Chondrocyte (in vitro differentiated cells): ENCODE measurements around the gene DUSP22. TPM values are rescaled to one million over a fixed set of nuclear protein-coding genes. Genes with fewer than 3 reads are reported as not detected.
"Not testable (repeated sequence)": the region's sequence is repeated elsewhere in the genome, so short reads cannot be mapped to it uniquely, and the experiment has no call there.

Experiments used
- DNase-seq: peaks from one replicate; pipeline ENCODE4 v3.0.0; 2021; ENCODE audit warnings: mixed read lengths, low spot score
- H3K27ac Mint-ChIP-seq: one replicate; pipeline ENCODE4 v1.8.0; 2021; ENCODE audit warnings: mild to moderate bottlenecking, moderate library complexity, mixed read lengths; ENCODE audit not compliant: unreplicated experiment
- H3K27me3 Mint-ChIP-seq: 2 replicates; pipeline ENCODE4 v1.8.0; 2021; ENCODE audit warnings: low read depth, mixed read lengths
- H3K36me3 Mint-ChIP-seq: 2 replicates; pipeline ENCODE4 v1.8.0; 2021; ENCODE audit warnings: low read depth, mixed read lengths
- H3K4me1 Mint-ChIP-seq: 2 replicates; pipeline ENCODE4 v1.8.0; 2021; ENCODE audit warnings: low read depth, mild to moderate bottlenecking, mixed read lengths
- H3K4me3 Mint-ChIP-seq: one replicate; pipeline ENCODE4 v1.8.0; 2021; ENCODE audit warnings: mild to moderate bottlenecking, moderate library complexity, mixed read lengths; ENCODE audit not compliant: unreplicated experiment
- H3K9me3 Mint-ChIP-seq: 2 replicates; pipeline ENCODE4 v1.8.0; 2021; ENCODE audit warnings: low read depth, mixed read lengths
- total RNA-seq: library from RNA; stranded (reverse); gene quantifications from 3 replicates; pipeline ENCODE4 v1.2.1, GENCODE V29; 2021
- TF ChIP-seq, protein P1 (sequence below): fragments of 200-600 bp; sonication (generic); IDR thresholded peaks from 2 replicates; pipeline ENCODE4 v1.5.0; 2021; ENCODE audit warnings: antibody characterized with exemption, mild to moderate bottlenecking, moderate library complexity

The DUSP22 gene
- total RNA-seq, 1 donor from 2014 or later: 34.2 TPM

DNA sequence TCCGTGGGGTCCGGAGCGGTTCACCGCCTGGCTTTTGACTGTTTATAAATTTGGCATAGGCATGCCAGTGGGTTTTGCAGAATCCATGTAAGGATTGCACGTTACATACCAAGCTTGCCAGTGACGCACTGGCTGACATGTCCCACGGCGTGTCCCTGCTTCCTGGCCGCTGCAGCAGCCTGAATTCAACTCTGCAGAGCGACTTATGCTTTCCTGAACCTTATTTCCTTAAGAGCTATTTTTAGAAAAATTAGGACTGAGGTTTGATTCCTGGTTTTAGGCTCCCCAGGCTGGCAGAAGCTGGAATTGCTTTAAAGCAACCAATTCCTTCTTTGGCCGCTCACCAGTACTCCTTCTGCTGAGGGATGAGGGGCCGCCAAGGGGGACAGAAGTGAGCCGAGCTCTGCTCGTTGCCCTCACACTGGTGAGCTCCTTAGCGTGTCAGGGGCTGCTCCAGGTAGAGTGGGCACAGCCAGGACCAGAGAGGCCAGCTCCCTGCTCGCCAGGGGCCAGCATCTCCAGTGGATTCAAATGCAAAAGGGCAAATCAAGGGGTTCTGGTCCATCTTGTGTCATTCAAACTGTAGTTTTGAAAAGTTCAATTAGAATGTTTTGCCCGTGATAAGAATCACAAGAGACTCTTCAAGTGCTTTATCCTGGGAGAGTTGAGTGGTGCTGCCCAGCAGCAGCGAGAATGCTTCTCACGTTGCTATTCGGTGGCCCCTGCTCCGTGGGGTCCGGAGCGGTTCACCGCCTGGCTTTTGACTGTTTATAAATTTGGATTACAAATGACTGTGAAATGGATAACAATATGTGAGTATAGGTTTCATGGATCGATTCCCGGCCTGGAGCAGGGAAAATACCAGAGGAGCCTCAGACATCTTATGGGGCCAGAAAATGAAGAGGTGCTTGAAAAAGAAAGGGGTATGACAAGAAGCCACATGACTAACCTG is 81.8 kb downstream of the DUSP22 start:
- Mint-ChIP-seq H3K4me3 (no peak overlapping the region), H3K27ac (no peak overlapping the region), H3K27me3 (peaks cover 25% of the 10 kb centered on the region), H3K36me3 (no peaks in the 10 kb centered on the region), H3K9me3 (peaks cover 10% of the 10 kb centered on the region), H3K4me1 (no peaks in the 10 kb centered on the region)
- TF ChIP-seq, protein P1, sequence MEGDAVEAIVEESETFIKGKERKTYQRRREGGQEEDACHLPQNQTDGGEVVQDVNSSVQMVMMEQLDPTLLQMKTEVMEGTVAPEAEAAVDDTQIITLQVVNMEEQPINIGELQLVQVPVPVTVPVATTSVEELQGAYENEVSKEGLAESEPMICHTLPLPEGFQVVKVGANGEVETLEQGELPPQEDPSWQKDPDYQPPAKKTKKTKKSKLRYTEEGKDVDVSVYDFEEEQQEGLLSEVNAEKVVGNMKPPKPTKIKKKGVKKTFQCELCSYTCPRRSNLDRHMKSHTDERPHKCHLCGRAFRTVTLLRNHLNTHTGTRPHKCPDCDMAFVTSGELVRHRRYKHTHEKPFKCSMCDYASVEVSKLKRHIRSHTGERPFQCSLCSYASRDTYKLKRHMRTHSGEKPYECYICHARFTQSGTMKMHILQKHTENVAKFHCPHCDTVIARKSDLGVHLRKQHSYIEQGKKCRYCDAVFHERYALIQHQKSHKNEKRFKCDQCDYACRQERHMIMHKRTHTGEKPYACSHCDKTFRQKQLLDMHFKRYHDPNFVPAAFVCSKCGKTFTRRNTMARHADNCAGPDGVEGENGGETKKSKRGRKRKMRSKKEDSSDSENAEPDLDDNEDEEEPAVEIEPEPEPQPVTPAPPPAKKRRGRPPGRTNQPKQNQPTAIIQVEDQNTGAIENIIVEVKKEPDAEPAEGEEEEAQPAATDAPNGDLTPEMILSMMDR: peak; percentile 39
- peak; percentile 95 for DNase-seq

DNA sequence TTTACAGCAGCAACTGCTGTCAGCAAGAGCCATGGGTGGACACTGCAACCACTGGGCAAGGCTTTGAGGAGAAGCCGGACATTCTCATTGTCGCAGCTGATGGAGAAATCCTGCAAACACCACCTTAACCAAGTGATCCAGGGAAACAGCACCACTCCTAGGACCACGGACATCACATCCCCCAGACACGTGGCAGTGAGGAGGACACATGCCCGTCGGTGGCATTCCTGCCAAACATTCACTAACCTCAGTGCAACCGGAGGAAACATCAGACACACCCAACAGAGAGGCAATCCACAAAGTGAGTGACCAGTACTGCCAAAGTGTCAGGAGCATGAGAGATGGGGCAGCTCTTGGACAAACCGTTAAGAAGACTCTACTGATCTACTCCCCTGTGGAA is 82.7 kb downstream of the DUSP22 start:
- H3K36me3 Mint-ChIP-seq: no peaks in the 10 kb centered on the region
- H3K27me3 Mint-ChIP-seq: peaks cover 20% of the 10 kb centered on the region
- peaks cover 10% of the 10 kb centered on the region for H3K9me3 Mint-ChIP-seq
- no peaks in the 10 kb centered on the region for H3K4me1 Mint-ChIP-seq
- TF ChIP-seq, protein P1: no peak
- H3K4me3 Mint-ChIP-seq: no peak overlapping the region
- H3K27ac Mint-ChIP-seq: no peak overlapping the region
- DNase-seq: no peak

DNA sequence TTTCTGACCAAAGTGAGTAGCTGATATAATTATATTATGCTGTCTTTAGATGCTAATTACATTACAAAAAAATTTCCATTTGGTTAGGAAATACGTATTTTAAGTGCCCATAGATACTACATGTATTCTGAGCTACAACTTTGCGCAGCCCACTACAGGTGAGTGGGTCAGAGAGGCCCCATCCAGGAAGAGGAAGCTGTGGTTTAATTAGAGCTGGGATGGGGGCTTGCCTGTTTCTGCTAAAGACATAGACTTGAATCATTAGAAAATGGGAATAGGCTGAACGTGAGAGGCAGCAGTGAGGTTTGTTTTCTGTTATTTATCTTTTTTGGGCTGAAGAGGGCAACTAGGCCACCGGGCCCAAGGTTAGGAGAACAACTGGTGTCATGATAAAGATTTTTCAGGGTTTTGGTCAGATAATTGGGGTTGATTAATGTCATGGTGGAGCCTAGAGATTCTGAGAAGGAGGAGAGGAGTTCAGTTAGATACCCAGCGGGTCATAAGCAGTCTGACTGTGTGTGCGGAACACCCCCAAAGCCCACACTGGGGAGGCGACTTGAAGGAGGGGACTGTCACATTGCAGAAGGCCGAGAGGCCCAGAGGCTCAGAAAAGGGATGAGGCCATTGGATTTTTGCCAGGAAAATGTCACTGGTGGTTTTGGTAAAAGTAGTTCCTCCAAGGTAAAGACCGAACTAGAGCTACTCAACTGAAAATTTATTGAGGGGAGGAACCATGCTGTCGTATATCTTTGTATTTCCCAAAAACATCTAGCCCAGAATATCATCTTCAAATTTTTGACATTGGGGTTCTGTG is 84.7 kb downstream of the DUSP22 start:
- H3K27me3 Mint-ChIP-seq: peaks cover 24% of the 10 kb centered on the region
- no peaks in the 10 kb centered on the region for H3K4me1 Mint-ChIP-seq
- TF ChIP-seq, protein P1: no peak
- H3K27ac Mint-ChIP-seq: no peak overlapping the region
- no peaks in the 10 kb centered on the region for H3K36me3 Mint-ChIP-seq
- peaks cover 14% of the 10 kb centered on the region for H3K9me3 Mint-ChIP-seq
- no peak overlapping the region for H3K4me3 Mint-ChIP-seq
- DNase-seq: peak; percentile 76

DNA sequence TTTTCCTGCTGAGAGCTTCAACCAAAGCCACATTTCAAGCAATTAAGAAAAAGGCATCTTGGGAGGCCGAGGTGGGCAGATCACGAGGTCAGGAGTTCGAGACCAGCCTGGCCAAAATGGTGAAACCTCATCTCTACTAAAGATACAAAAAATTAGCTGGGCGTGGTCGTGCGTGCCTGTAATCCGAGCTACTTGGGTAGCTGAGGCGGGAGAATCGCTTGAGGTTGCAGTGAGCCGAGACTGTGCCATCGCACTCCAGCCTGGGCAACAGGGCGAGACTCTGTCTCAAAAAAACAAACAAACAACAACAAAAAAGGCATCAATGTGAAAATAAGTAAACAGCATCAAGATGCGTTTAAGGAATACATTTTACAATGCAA is 85.3 kb downstream of the DUSP22 start:
- not testable (repeated sequence) for H3K27ac Mint-ChIP-seq, H3K4me1 Mint-ChIP-seq, H3K36me3 Mint-ChIP-seq, H3K4me3 Mint-ChIP-seq
- DNase-seq: peak; percentile 83
- Mint-ChIP-seq H3K27me3 (peaks cover 22% of the 10 kb centered on the region), H3K9me3 (peaks cover 14% of the 10 kb centered on the region)

DNA sequence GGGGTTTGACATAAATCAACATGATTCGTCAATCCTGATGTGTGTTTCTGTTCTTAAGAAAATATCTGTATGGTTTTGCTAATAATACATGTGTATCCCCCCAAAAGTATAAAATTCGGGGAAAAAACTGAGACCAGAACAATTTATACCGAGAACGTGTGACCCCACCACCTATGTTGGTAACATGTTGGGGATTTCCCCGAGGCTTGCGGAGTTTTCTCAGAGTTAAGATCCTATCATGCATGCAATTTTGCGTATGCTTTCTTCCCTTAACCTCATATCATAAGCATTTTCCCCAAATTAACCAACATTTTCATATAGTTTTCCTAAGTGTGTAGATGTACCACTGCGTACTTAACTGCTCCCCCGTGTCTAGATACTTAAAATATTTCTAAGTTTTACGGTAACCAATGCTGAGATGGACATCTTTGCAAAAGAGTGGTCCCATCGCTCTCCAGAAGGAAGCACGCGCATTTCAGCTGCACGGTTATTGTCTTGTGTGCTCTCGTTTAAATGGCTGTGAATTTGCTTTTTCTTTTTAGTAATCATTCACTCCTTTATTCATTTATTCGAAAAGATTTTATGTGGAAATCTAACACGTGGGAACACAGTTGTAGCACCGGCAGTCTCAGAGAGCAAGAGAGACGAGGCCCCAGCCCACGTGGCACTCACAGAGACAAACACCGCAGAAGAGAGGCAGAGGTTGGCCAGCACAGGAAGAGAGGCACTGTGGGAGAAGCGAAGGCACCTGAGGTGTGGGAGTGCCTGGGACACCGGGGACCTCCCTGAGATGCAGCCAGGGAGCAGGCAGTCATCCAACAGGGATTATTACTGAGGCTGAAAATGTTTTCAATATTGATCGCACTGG is 86.0 kb downstream of the DUSP22 start:
- Mint-ChIP-seq H3K9me3 (peaks cover 12% of the 10 kb centered on the region), H3K36me3 (no peaks in the 10 kb centered on the region), H3K4me1 (no peaks in the 10 kb centered on the region), H3K27me3 (peaks cover 18% of the 10 kb centered on the region), H3K4me3 (no peak overlapping the region), H3K27ac (no peak overlapping the region)
- DNase-seq: peak; percentile 89
- TF ChIP-seq, protein P1: no peak
